Fibroblast of lung (primary cell): ENCODE measurements around the gene TEX13B.

ENCODE experiments used
- CTCF ChIP-seq, 2 donors: IDR thresholded peaks in 1 of 2; conservative IDR thresholded peaks in 1 of 2; 1 replicate in 1 of 2; 2 replicates in 1 of 2; pipeline ENCODE4 v1.5.1; 2011 to 2012; ENCODE audit warnings: low read length in 2 of 2, control low read depth in 1 of 2, inconsistent platforms in 1 of 2, low read depth in 1 of 2, mild to moderate bottlenecking in 1 of 2
- EZH2 ChIP-seq: IDR thresholded peaks from 2 replicates; pipeline ENCODE4 v1.5.1; 2012; ENCODE audit warnings: low read length, control low read depth, mild to moderate bottlenecking; ENCODE audit errors: missing control alignments

GRCh38 chrX:107971636-107972035, 10.5 kb downstream of the TEX13B start:
- TF ChIP-seq CTCF (conservative IDR thresholded peaks at IDR 0.05 in 1 of 2, IDR thresholded peaks at IDR 0.05 in 1 of 2; ENCODE audit: low read depth in 1 of 2, low read length in 2 of 2): no peak
- no peak for TF ChIP-seq EZH2
